HG03025 (cell line): Measurements from ENCODE around the gene GNPTG.

Experiments used
- ATAC-seq: cut with Tn5 transposase; IDR thresholded peaks from one replicate; pipeline ENCODE4 v1.9.1; 2021; ENCODE audit warnings: mild to moderate bottlenecking, moderate library complexity; ENCODE audit not compliant: unreplicated experiment, low FRiP score

The GNPTG gene

GRCh38 chr16:1366060-1366711 is 14.5 kb downstream of the GNPTG start:
- ATAC-seq: no peak

GRCh38 chr16:1366712-1367299 is 15.1 kb downstream of the GNPTG start:
- no peak for ATAC-seq

- ATAC-seq: no peak
These were observed 15.9 kb downstream of the GNPTG start for GRCh38 chr16:1367486-1368174.

GRCh38 chr16:1371054-1371978 is 19.6 kb downstream of the GNPTG start:
- no peak for ATAC-seq

GRCh38 chr16:1372292-1372950 is 20.7 kb downstream of the GNPTG start:
- no peak for ATAC-seq

- no peak for ATAC-seq
These were observed 22.9 kb downstream of the GNPTG start for GRCh38 chr16:1374418-1375297.

GRCh38 chr16:1375298-1375640 is 23.5 kb downstream of the GNPTG start:
- ATAC-seq: no peak

GRCh38 chr16:1375741-1376410 is 24.1 kb downstream of the GNPTG start:
- ATAC-seq: no peak

- ATAC-seq: no peak
These were observed 25.8 kb downstream of the GNPTG start for GRCh38 chr16:1377406-1378010.

GRCh38 chr16:1378087-1378803 is 26.5 kb downstream of the GNPTG start:
- no peak for ATAC-seq

GRCh38 chr16:1378804-1379303 is 27.1 kb downstream of the GNPTG start:
- ATAC-seq: no peak

- ATAC-seq: no peak
These were observed 27.8 kb downstream of the GNPTG start for GRCh38 chr16:1379304-1380076.

GRCh38 chr16:1380195-1380594 is 28.5 kb downstream of the GNPTG start:
- ATAC-seq: no peak

GRCh38 chr16:1381612-1382406 is 30.1 kb downstream of the GNPTG start:
- ATAC-seq: no peak

- ATAC-seq: no peak
These were observed 31.8 kb downstream of the GNPTG start for GRCh38 chr16:1383556-1383955.

GRCh38 chr16:1385232-1385631 is 33.5 kb downstream of the GNPTG start:
- no peak for ATAC-seq
